NCI-H2029 treated with DMSO at 0.1 percent for 48 hours (cell line): Measurements from ENCODE around the gene IGLL5.
"Not testable (repeated sequence)": the region's sequence is repeated elsewhere in the genome, so short reads cannot be mapped to it uniquely, and the experiment has no call there.

ENCODE experiments used
- DNase-seq: peaks from one replicate; lab custom pipeline; 2025; lab: John Stamatoyannopoulos, UW

Gene IGLL5

DNA sequence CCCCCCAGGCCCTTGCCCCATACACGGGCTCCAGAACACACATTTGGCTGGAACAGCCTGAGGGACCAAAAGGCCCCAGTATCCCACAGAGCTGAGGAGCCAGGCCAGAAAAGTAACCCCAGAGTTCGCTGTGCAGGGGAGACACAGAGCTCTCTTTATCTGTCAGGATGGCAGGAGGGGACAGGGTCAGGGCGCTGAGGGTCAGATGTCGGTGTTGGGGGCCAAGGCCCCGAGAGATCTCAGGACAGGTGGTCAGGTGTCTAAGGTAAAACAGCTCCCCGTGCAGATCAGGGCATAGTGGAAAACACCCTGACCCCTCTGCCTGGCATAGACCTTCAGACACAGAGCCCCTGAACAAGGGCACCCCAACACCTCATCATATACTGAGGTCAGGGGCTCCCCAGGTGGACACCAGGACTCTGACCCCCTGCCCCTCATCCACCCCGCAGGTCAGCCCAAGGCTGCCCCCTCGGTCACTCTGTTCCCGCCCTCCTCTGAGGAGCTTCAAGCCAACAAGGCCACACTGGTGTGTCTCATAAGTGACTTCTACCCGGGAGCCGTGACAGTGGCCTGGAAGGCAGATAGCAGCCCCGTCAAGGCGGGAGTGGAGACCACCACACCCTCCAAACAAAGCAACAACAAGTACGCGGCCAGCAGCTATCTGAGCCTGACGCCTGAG, 13.1 kb downstream of the IGLL5 start:
- DNase-seq = not testable (repeated sequence)

DNA sequence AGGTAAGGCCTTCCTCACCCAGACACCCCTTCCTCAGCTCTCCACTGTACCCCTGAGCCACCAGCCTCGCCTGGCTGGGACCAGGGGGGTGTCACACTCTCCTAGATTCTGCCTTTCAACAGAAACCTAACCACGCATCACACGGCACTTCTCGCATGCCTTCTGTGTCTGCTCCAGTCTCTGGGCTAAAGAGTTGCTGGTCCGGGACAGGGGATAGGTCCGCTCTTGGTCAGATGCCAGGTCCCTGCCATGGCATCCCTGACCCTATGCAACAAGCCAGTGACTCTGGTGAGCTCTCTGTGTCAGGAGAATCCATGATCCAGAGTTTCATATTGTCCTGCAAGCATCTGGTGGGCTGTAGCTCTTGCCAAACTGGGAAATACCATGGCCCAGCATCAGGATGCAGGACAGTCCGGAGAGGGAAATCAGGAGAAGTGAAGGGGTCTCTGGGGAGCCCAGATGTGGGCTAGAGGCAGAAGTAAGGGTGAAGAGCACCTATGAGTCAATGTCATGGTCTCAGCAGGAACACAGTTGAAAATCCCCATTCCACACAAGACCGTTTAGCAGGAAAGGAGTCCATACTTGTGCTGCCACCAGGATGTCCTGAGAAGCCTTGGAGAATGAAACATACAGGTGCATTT, 14.1 kb downstream of the IGLL5 start:
- DNase-seq = no peak

DNA sequence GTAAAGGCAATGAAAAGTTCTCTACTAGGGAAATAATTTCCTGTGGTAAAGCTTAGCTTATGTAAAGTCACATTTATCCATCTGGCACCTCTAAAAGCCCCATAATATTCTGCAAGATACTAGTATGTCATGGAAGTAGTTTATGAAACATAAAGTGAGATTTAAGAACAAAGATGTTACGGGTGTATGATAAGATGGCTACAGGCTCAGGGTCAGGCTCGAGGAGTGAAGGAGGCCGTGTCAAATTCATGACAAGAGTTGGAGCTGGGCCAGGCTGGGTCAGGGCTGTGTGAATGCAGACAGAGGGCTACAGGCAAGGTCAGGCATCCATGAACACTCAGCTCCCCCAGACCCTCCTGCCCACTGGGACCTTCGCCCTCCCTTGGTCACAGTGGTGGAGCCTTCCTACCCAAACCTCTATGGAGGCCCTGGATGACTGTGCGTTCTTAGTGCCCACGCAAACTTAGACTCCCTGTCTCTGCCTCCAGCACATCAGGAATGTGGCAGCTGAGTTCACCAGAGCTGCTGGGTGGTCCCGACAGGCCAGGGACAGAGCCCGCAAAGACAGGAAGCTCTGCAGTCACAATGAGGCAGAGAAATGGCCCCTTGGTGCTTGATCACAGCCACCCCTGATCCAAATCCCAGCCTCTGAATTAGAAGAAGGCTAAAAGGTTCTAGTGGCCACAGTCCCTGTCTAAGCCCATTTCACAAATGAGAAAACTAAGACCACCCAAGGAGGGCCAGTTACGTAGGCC, 14.8 kb downstream of the IGLL5 start:
- DNase-seq = no peak

DNA sequence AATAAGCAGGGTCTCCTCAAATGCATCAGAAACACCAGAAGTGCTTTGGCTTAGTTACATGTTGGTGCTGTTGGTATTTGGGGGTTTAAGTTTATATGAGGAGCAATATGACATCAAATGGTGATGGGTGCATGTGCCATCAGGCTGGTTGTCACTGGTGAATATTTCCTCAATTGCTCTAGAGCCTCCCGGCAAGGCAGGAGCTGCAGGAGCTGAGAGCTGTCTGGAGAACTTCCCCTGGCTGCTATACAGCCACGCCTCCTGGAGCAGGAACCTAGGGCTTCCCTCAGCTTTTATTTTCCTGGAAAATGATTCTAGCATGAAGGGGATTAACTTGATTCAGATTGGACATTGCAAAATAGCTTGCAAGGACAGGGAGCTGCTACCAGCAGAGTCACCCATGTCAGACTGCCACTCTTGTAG, 15.8 kb downstream of the IGLL5 start:
- no peak for DNase-seq

DNA sequence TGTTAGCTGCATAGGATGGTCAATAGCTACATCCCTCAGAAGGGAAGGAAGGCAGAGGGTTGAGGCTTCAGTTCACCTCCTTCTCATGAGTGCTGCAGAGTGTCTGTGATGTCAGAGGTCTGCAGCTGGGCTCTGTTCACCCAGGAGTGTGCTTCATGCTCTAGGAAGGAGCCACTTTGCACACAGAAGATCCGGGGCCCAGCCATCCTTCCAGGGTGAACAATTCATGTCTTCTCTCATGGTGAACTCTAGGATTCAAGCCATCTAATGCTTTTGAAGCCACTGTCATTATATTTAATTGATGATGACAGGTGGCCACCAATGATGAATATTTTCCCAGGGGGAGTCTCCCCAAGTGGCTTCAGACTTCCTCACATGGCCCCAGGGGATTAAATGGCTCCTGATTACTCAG, 16.2 kb downstream of the IGLL5 start:
- DNase-seq = not testable (repeated sequence)

DNA sequence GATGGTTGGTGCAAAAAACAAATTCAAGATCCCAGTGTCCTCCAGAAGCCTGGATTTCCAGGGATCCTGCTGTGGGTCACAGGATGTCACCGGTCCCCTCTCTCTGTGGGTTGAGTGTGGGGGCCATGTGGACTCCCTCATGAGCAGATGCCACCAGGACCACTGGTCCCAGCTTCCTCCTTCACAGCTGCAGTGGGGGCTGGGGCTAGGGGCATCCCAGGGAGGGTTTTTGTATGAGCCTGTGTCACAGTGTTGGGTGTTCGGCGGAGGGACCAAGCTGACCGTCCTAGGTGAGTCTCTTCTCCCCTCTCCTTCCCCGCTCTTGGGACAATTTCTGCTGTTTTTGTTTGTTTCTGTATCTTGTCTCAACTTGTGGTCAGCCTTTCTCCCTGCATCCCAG, 17.1 kb downstream of the IGLL5 start:
- not testable (repeated sequence) for DNase-seq

GRCh38 chr22:22906391-22906790, 18.8 kb downstream of the IGLL5 start:
- not testable (repeated sequence) for DNase-seq

DNA sequence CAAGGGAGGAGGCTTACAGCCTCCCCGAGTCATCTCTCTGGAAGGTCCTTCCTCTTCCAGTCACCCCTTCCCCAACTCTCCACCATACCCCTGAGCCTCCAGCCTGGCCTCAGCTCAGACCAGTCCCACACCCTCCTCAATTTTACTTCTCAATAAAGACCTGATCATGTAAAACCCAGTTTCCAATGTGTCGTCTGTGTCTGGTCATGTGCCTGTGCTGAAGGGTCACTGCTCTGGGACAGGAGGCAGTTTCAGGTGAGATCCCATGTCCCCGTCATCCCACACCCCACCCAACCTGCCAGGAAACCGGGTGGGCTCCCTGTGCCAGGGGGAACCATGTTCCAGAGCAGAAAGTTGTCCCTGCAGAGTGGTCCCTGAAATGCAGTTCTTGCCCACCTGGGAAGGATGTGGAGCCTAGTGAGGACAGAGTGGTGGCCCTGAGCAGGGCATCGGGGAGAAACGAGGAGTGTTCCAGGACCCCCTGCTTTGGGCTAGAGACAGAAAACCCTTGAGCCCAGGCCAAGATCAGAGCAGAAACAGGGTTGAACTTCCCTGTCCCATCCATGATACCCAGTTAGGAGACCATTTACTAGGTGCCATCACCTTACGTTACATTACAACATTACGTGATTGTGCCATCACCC, 19.4 kb downstream of the IGLL5 start:
- DNase-seq = no peak

- DNase-seq = no peak
These were observed 20.2 kb downstream of the IGLL5 start for GRCh38 chr22:22907551-22908494.

DNA sequence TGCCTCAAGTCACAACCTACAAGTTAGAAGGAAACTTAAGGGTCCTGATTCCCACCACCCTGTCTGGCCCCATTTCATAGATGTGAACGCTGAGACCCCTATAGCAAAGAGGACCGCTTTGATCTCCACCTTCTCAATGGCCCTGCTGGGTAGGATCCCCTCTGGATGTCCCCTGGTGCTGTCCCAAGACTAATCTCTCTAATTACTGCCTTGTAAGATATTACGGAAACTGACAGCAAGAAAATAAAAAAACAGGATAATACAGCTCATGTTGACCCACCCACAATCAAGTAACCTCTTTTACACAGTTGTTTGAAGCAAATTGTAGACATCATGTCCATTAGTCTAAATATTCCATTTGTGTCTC, 20.9 kb downstream of the IGLL5 start:
- no peak for DNase-seq

DNA sequence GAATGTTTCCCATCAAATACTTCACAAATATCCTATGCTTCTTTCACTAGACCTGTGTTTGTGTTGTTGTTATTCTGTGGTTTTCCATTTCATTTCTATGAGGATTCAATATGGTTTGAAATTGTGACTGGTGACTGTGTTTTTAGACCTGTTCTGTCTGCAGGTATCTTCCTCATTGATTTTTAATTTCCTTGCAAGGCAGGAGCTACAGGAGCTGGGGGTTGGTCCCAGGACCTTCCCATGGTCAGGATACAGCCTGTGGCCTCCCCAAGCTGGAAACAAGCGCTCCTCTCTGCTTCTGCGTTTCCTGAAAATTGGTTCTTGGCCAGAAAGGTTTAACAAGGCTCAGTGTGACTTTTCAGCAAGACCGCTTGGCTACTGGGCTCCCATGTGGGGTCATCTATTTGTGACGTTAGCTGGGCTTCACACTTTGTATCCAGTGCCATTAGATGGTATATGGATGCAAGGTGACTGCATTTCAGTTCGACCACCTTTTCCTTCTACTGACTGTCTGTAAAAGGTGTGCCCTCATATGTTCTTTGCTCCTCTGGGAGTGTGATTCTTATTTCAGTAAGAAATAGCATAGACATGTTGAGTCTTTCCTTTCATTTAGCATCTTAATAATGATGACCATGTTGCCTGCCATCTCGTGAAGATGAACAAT, 21.5 kb downstream of the IGLL5 start:
- DNase-seq = no peak

- no peak for DNase-seq
These were observed 22.1 kb downstream of the IGLL5 start for GRCh38 chr22:22909605-22910271.

- no peak for DNase-seq
These were observed 22.9 kb downstream of the IGLL5 start for GRCh38 chr22:22910272-22911240.

DNA sequence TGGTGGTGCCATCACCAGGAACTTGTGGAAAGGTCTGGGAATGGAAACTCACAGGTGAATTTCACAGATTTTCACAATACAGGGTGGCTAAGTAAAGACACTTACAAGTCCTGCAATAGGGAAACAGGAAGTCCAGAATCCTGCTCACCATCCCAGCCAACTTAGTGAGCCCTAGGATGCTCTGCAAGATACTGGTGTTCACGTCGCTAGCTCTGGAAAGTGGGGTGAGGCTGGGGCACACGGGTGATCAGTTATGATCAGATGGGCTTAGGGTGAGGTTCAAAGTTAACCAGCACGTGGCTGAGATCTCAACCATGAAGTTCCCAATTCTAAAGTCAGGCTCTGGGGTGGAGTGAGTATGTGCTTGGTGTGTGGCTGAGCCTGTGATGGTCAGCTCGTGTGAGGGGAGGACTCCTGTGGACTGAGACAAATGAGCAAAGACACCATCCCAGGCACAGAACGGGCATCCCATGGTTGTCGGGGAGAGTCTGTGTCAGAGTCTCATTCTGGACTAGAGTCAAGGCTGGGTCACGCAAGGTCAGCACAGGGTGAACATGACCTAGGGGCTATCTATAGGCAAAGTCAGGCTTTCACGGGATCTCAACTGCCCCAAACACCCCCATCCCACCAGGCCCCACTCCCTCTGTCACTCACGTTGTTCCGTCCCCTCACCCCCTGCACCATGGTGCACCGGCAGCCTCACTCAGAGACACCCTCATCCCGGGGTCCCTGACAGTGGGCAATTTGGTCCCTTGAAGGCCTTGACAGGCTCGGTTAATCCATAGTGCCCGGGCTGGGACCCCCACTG, 23.9 kb downstream of the IGLL5 start:
- no peak for DNase-seq

- DNase-seq = no peak
These were observed 24.7 kb downstream of the IGLL5 start for GRCh38 chr22:22912135-22912987.

DNA sequence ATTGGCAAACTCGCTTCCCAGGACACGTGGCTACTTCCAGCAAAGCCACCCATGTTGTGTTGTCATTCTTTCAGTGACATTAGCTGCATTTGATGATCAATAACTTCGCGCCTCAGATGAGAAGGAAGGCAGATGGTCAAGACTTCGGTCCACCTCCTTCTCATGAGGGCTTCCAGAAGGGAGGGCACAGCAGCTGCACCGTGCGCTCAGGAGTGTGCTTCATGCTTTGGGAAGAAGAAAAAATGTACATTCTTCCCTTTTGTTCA, 25.3 kb downstream of the IGLL5 start:
- no peak for DNase-seq

DNA sequence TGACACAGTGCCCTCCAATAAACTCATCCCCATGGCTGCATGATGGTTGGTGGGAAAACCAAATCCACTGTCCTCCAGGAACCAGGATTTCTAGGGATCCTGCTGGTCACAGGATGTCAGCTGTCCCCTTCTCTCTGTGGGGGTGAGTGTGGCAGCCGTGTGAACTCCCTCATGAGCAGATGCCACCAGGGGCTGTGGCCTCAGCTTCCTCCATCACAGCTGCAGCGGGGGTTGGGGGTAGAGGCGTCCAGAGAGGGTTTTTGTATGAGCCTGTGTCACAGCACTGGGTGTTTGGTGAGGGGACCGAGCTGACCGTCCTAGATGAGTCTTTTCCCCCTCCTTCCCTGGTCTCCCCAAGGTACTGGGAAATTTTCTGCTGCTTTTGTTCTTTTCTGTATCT, 26.4 kb downstream of the IGLL5 start:
- no peak for DNase-seq
